ENCODE results near the gene CCDC159.
"Not testable (repeated sequence)": the region's sequence is repeated elsewhere in the genome, so short reads cannot be mapped to it uniquely, and the experiment has no call there.

Gene CCDC159

GRCh38 chr19:11346104-11346940, at the start of gene CCDC159, which contains the start of gene TMEM205:
CCDC159 (plus strand) TSS chr19:11346519; CDS start chr19:11346607, 88 bp downstream.
TMEM205 (minus strand) TSS chr19:11346268; CDS start chr19:11345619, 649 bp downstream.
- Histone ChIP-seq H3K4me1 (ENCODE audit: control insufficient read depth, insufficient read depth, low read length) (peaks cover 17% of the 10 kb centered on the region), H3K4me3 (ENCODE audit: low read length) (peak within 1 kb of the TSS; percentile 39), H3K27me3 (ENCODE audit: control insufficient read depth, insufficient read depth, low read length) (no peaks in the 10 kb centered on the region), H3K36me3 (ENCODE audit: control insufficient read depth, insufficient read depth, low read length) (no peaks in the 10 kb centered on the region), H3K9me3 (ENCODE audit: control insufficient read depth, low read length) (no peaks in the 10 kb centered on the region), H3K9ac (ENCODE audit: low read length) (peak within 1 kb of the TSS; percentile 61)

- no peak overlapping the region for H3K4me3 ChIP-seq (ENCODE audit: low read length)
Measured at GRCh38 chr19:11299946-11300810, 46.1 kb upstream of the CCDC159 start.

GRCh38 chr19:11300811-11301120, 45.6 kb upstream of the CCDC159 start:
- Histone ChIP-seq H3K4me3 (ENCODE audit: low read length) (no peak overlapping the region), H3K4me1 (ENCODE audit: control insufficient read depth, insufficient read depth, low read length) (no peaks in the 10 kb centered on the region), H3K36me3 (ENCODE audit: control insufficient read depth, insufficient read depth, low read length) (no peaks in the 10 kb centered on the region)

More at GRCh38 chr19:11299946-11300810, 46.1 kb upstream of the CCDC159 start:
- no peaks in the 10 kb centered on the region for H3K27me3 ChIP-seq (ENCODE audit: control insufficient read depth, insufficient read depth, low read length)
- no peaks in the 10 kb centered on the region for H3K36me3 ChIP-seq (ENCODE audit: control insufficient read depth, insufficient read depth, low read length)
- peaks cover 4% of the 10 kb centered on the region for H3K4me1 ChIP-seq (ENCODE audit: control insufficient read depth, insufficient read depth, low read length)
- H3K9me3 ChIP-seq (ENCODE audit: control insufficient read depth, low read length): no peaks in the 10 kb centered on the region
- H3K9ac ChIP-seq (ENCODE audit: low read length): no peak overlapping the region

GRCh38 chr19:11304936-11305335, 41.4 kb upstream of the CCDC159 start:
- Histone ChIP-seq H3K9me3 (ENCODE audit: control insufficient read depth, low read length) (no peaks in the 10 kb centered on the region), H3K36me3 (ENCODE audit: control insufficient read depth, insufficient read depth, low read length) (no peaks in the 10 kb centered on the region), H3K27me3 (ENCODE audit: control insufficient read depth, insufficient read depth, low read length) (peaks cover 4% of the 10 kb centered on the region), H3K4me3 (ENCODE audit: low read length) (no peak overlapping the region), H3K4me1 (ENCODE audit: control insufficient read depth, insufficient read depth, low read length) (no peaks in the 10 kb centered on the region), H3K9ac (ENCODE audit: low read length) (no peak overlapping the region)

More at GRCh38 chr19:11300811-11301120, 45.6 kb upstream of the CCDC159 start:
- H3K27me3 ChIP-seq (ENCODE audit: control insufficient read depth, insufficient read depth, low read length): no peaks in the 10 kb centered on the region
- H3K9me3 ChIP-seq (ENCODE audit: control insufficient read depth, low read length): no peaks in the 10 kb centered on the region
- H3K9ac ChIP-seq (ENCODE audit: low read length): no peak overlapping the region

GRCh38 chr19:11306337-11306736, 40.0 kb upstream of the CCDC159 start:
- H3K9ac ChIP-seq (ENCODE audit: low read length): no peak overlapping the region
- no peaks in the 10 kb centered on the region for H3K9me3 ChIP-seq (ENCODE audit: control insufficient read depth, low read length)
- H3K4me1 ChIP-seq (ENCODE audit: control insufficient read depth, insufficient read depth, low read length): no peaks in the 10 kb centered on the region
- H3K27me3 ChIP-seq (ENCODE audit: control insufficient read depth, insufficient read depth, low read length): peaks cover 4% of the 10 kb centered on the region
- H3K4me3 ChIP-seq (ENCODE audit: low read length): no peak overlapping the region
- H3K36me3 ChIP-seq (ENCODE audit: control insufficient read depth, insufficient read depth, low read length): no peaks in the 10 kb centered on the region

- H3K36me3 ChIP-seq (ENCODE audit: control insufficient read depth, insufficient read depth, low read length); H3K4me3 ChIP-seq (ENCODE audit: low read length); H3K9me3 ChIP-seq (ENCODE audit: control insufficient read depth, low read length); H3K9ac ChIP-seq (ENCODE audit: low read length); H3K27me3 ChIP-seq (ENCODE audit: control insufficient read depth, insufficient read depth, low read length): not testable (repeated sequence)
- H3K4me1 ChIP-seq (ENCODE audit: control insufficient read depth, insufficient read depth, low read length): peaks cover 18% of the 10 kb centered on the region
Measured at GRCh38 chr19:11320278-11320995, 25.9 kb upstream of the CCDC159 start.

GRCh38 chr19:11321191-11322126, 24.9 kb upstream of the CCDC159 start:
- Histone ChIP-seq H3K9ac (ENCODE audit: low read length) (no peak overlapping the region), H3K4me1 (ENCODE audit: control insufficient read depth, insufficient read depth, low read length) (peaks cover 18% of the 10 kb centered on the region)

GRCh38 chr19:11322269-11323024, 23.9 kb upstream of the CCDC159 start:
- Histone ChIP-seq H3K27me3 (ENCODE audit: control insufficient read depth, insufficient read depth, low read length) (no peaks in the 10 kb centered on the region), H3K36me3 (ENCODE audit: control insufficient read depth, insufficient read depth, low read length) (no peaks in the 10 kb centered on the region), H3K9me3 (ENCODE audit: control insufficient read depth, low read length) (no peaks in the 10 kb centered on the region), H3K9ac (ENCODE audit: low read length) (no peak overlapping the region), H3K4me1 (ENCODE audit: control insufficient read depth, insufficient read depth, low read length) (peaks cover 18% of the 10 kb centered on the region), H3K4me3 (ENCODE audit: low read length) (no peak overlapping the region)

More at GRCh38 chr19:11321191-11322126, 24.9 kb upstream of the CCDC159 start:
- Histone ChIP-seq H3K4me3 (ENCODE audit: low read length) (no peak overlapping the region), H3K27me3 (ENCODE audit: control insufficient read depth, insufficient read depth, low read length) (no peaks in the 10 kb centered on the region), H3K9me3 (ENCODE audit: control insufficient read depth, low read length) (no peaks in the 10 kb centered on the region), H3K36me3 (ENCODE audit: control insufficient read depth, insufficient read depth, low read length) (no peaks in the 10 kb centered on the region)

- Histone ChIP-seq H3K36me3 (ENCODE audit: control insufficient read depth, insufficient read depth, low read length) (no peaks in the 10 kb centered on the region), H3K4me1 (ENCODE audit: control insufficient read depth, insufficient read depth, low read length) (peaks cover 18% of the 10 kb centered on the region), H3K27me3 (ENCODE audit: control insufficient read depth, insufficient read depth, low read length) (no peaks in the 10 kb centered on the region), H3K4me3 (ENCODE audit: low read length) (no peak overlapping the region), H3K9ac (ENCODE audit: low read length) (no peak overlapping the region), H3K9me3 (ENCODE audit: control insufficient read depth, low read length) (no peaks in the 10 kb centered on the region)
Measured at GRCh38 chr19:11323601-11324078, 22.7 kb upstream of the CCDC159 start.

GRCh38 chr19:11324079-11324661, 22.1 kb upstream of the CCDC159 start:
- Histone ChIP-seq H3K27me3 (ENCODE audit: control insufficient read depth, insufficient read depth, low read length) (no peaks in the 10 kb centered on the region), H3K36me3 (ENCODE audit: control insufficient read depth, insufficient read depth, low read length) (no peaks in the 10 kb centered on the region), H3K9ac (ENCODE audit: low read length) (no peak overlapping the region), H3K9me3 (ENCODE audit: control insufficient read depth, low read length) (no peaks in the 10 kb centered on the region), H3K4me3 (ENCODE audit: low read length) (no peak overlapping the region), H3K4me1 (ENCODE audit: control insufficient read depth, insufficient read depth, low read length) (peaks cover 18% of the 10 kb centered on the region)

All from mucosa of stomach (tissue), 1 donor.